ENCODE data around the gene ADAMTS8.

DNA sequence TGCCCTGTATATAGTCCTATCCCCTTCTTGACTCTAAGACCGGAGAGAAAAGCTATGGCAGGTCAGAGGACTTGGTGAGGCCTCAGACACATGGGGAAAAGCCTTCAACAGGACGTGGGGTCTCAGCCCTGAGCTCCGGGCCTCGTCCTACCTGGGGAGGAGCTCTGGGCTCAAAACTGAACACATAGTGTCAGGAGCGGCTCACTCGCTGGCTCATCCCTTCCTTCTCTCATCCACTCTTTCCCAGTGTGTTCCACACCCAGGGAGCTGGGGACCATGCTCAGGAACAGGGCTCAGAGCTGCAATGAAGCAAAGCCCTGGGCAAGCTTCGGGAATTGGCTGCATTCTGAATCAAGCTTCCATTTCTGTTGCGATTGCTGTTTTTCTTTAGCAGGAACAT is 34.5 kb upstream of the ADAMTS8 start:
- TF ChIP-seq POLR2AphosphoS5 (IDR thresholded peaks at IDR 0.05; ENCODE audit: borderline replicate concordance, low read depth, low read length) (no peak), EZH2 (IDR thresholded peaks at IDR 0.05) (no peak)
